Upper lobe of left lung (tissue), 4 donors: ENCODE data around the gene PTPRD.

ENCODE experiments used
- POLR2A ChIP-seq, 4 donors: fragments of 450-650 bp; IDR thresholded peaks; one replicate each; pipeline ENCODE4 v1.5.1; 2016 to 2017; ENCODE audit warnings: antibody characterized with exemption in 4 of 4, mild to moderate bottlenecking in 2 of 4
- TF ChIP-seq, protein P1 (sequence below), 6 experiments: fragments of 450-650 bp in 4 of 6; fragments of 200-600 bp in 2 of 6; sonication (generic) in 2 of 6; IDR thresholded peaks; one replicate each; pipeline ENCODE4 v1.5.1; 2016 to 2019; ENCODE audit warnings: antibody characterized with exemption in 6 of 6

- TF ChIP-seq POLR2A (IDR thresholded peaks at IDR 0.05): no peak
- TF ChIP-seq, protein P1, sequence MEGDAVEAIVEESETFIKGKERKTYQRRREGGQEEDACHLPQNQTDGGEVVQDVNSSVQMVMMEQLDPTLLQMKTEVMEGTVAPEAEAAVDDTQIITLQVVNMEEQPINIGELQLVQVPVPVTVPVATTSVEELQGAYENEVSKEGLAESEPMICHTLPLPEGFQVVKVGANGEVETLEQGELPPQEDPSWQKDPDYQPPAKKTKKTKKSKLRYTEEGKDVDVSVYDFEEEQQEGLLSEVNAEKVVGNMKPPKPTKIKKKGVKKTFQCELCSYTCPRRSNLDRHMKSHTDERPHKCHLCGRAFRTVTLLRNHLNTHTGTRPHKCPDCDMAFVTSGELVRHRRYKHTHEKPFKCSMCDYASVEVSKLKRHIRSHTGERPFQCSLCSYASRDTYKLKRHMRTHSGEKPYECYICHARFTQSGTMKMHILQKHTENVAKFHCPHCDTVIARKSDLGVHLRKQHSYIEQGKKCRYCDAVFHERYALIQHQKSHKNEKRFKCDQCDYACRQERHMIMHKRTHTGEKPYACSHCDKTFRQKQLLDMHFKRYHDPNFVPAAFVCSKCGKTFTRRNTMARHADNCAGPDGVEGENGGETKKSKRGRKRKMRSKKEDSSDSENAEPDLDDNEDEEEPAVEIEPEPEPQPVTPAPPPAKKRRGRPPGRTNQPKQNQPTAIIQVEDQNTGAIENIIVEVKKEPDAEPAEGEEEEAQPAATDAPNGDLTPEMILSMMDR (IDR thresholded peaks at IDR 0.05): no peak
Observed at GRCh38 chr9:9913276-9913832, 699.4 kb downstream of the PTPRD start.
